NK-92 (cell line): ENCODE measurements around the gene SLC12A9.

Experiments
- DNase-seq: peaks from one replicate; lab custom pipeline; 2025; ENCODE audit not compliant: unreplicated experiment; lab: John Stamatoyannopoulos, UW

SLC12A9 gene

DNA sequence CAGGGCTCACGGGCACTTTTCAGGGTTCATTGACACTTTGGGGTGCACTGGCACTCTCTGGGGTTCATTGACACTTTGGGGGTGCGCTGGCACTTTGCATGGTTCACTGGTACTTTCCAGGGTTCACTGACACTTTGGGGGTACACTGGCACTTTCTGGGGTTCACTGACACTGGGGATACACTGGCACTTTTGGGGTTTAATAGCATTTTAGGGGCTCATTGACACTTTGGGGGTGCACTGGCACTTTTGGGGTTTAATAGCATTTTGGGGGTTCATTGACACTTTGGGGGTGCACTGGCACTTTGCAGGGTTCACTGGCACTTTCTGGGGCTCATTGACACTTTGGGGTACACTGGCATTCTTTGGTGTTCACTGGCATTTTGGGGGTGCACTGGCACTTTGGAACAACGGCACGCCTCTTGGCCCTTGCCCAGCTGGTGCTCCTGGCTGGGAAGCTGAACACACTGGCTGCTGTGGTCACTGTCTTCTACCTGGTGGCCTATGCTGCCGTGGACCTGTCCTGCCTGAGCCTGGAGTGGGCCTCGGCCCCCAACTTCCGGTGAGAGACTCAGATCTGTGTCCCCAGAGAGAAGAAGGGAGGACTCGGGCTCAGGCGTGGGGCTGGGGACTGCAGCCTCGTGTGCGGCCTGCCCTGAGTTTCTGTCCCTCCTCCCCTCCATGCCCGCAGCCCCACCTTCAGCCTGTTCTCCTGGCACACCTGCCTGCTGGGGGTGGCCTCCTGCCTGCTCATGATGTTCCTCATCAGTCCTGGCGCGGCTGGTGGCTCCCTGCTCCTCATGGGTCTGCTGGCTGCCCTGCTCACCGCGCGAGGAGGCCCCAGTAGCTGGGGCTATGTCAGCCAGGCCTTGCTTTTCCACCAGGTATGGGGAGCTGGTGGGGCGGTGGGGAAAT is 8.4 kb downstream of the SLC12A9 start:
- DNase-seq: no peak

DNA sequence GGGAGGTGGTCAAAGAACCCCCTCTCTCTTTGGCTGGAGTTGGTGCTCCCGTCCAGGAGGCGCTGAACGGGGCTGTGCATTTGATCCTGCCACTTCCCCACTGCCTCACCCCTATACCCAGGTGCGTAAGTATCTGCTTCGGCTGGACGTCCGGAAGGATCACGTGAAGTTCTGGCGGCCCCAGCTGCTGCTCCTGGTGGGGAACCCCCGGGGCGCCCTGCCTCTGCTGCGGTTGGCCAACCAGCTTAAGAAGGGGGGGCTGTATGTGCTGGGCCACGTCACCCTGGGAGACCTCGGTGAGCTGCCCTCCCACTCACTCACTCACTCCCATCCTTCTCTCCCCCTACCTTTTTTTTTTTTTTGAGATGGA is 9.1 kb downstream of the SLC12A9 start:
- no peak for DNase-seq

DNA sequence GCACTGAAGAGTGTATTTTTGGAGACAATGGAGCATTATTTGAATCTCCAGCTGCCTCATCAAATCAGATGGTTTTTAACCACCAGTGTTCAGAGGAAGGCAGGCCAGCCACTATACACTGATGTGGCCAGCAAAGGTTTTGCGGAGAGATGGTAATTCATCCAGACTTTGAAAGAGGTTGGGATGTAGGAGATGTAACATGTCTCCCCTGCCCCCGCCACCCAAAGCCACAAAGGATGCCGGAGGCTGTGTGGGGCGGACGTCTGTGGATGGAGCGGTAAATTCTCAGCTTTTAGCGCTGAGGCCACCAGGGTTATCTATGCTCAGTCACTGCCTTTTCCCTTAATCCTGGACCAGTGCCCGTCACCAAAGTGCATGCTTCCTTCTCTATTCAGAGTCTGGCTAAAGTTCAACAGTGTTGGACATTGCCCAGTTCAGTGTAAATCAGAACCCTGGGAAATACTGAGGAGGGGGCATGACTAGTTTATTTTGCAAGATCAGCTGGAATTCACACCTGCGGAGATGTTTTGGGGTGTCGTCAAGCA is 11.0 kb downstream of the SLC12A9 start:
- no peak for DNase-seq

DNA sequence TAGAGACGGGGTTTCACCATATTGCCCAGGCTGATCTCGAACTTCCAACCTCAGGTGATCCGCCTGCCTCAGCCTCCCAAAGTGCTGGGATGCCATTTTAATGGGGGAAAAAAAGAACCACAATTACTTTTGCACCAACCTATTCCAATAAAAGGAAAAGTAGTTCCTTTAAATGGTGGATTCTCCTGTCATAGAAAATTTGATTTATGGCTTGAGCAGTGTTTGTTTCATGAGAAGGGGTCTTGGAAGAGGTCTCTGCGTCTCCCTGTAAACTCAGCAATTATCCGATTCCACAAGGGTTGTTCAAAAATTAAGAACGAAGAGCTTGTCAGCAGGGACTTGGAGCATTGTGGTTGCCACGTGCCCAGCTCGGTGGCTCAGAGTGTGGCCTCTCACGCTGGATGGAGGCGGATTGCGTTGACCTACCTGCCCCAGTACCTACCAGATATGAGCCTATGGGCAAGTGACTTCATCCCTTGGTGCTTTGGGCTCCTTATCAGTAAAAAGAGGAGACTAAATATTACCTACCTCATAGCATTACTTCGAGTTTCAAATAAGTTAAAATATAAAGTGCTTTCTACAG is 11.8 kb downstream of the SLC12A9 start:
- no peak for DNase-seq

DNA sequence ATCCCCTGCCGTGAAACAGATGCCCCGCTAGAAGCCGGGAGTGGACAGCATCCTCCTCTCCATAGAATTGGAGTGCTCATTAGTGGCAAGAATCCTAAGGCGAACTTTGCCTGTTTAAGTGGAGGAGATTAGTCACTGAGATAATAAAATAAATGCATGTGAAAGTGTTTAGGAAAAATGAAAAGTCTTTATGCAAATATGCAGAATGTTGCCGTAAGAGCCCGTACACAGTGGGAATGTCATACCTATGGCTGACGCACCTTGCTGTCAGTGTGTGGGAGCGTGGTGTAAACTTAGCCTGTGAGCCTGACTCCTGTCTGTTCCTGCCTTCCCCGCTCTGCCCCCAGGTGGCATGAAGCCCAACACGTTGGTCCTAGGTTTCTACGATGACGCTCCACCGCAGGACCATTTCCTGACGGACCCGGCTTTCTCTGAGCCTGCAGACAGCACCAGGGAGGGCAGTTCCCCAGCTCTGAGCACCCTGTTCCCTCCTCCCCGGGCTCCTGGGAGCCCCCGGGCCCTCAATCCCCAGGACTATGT is 12.9 kb downstream of the SLC12A9 start:
- no peak for DNase-seq

DNA sequence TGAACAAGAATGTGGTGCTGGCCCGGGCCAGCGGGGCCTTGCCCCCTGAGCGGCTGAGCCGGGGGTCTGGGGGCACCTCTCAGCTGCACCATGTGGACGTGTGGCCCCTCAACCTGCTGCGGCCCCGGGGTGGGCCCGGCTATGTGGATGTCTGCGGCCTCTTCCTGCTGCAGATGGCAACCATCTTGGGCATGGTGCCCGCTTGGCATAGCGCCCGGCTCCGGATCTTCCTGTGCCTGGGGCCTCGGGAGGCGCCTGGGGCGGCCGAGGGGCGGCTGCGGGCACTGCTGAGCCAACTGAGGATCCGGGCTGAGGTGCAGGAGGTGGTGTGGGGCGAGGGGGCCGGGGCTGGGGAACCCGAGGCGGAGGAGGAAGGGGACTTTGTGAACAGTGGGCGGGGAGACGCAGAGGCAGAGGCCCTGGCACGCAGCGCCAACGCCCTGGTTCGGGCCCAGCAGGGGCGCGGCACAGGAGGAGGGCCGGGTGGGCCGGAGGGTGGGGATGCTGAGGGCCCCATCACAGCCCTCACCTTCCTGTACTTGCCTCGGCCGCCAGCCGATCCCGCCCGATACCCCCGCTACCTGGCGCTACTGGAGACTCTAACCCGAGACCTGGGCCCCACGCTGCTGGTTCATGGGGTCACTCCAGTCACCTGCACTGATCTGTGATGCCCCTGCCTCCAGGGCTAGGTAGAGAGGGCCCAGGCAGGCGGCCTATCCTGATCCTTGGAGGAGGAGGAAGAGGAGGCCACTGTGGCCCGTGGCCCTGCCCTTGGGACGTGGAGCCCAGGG is 13.6 kb downstream of the SLC12A9 start:
- no peak for DNase-seq

DNA sequence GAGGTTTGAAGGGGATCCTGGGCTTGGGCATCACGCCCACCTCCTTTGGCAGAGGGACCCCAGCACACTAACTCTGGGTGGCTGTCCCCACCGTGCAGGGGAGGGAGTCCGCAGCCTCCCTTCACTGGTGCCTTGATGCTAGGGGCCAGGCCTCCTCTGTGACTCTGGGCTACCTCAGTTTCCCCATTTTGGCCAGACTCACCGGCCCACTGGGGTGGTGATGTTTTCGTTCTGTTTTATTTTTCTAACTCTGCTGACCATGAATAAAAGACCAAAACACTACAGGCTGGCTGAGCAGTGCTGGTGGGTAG is 14.2 kb downstream of the SLC12A9 start:
- DNase-seq: no peak

DNA sequence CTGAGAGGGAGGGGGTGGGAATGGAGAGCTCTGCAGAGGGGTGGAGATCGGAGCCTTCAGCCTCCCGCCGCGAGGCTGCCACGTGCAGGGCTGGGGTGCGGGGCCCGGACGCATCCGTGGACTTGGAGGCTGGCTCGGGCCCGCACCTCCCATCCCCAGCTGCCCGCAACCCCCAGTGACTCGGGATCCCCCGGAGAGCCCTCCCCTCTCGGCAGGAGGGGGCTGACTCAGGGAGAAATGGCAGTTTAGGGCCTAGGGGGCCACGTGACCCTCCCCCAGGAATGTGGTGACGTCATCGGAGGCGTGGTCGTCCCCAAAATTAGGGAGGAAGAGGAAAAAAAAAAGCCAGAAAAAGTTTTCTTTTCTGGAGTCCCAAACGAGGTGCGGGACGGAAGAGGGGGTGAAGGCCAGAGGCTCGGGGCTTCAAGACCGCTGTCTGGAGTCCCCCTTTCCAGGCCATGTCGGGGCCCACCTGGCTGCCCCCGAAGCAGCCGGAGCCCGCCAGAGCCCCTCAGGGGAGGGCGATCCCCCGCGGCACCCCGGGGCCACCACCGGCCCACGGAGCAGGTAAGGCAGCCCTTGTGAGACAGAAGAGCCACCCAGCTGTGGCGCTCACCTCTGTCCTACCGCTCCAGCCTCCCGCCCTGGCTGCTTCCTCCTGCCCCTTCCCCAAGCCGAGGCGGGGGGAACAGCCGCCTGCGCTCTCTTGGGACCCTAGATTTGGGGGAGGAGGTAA is 14.7 kb downstream of the SLC12A9 start, which contains the start of gene TRIP6:
Gene TRIP6, plus strand, starts transcription at position 348 of the 736 bp plus-strand sequence. Its CDS starts 111 bp downstream, at position 459.
- no peak for DNase-seq

DNA sequence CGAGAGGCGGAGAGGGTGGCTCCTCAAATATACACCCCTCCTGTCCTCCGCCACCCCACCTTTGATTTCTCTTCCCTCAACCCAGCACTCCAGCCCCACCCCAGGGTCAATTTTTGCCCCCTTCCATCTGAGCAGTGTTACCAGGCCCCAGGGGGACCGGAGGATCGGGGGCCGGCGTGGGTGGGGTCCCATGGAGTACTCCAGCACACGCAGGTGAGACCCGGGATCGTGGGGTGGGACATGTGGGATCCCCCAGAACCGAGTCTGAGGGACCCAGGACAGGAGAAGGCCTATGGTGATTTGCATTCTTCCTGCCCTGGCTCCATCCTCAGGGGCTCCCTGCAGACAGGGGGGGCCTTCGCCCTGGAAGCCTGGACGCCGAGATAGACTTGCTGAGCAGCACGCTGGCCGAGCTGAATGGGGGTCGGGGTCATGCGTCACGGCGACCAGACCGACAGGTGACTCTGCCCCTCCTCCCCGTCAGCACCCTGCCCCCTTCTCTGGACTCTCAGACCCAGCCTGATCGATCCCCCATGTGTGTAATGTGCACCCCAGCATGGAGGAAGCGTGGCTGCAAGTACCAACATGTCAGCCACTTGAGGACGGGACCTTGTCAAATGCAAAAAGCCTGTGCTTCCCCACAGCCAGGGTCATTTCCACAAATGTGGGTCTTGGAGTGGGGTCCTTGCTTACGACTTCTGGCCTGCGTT is 15.4 kb downstream of the SLC12A9 start:
- no peak for DNase-seq

DNA sequence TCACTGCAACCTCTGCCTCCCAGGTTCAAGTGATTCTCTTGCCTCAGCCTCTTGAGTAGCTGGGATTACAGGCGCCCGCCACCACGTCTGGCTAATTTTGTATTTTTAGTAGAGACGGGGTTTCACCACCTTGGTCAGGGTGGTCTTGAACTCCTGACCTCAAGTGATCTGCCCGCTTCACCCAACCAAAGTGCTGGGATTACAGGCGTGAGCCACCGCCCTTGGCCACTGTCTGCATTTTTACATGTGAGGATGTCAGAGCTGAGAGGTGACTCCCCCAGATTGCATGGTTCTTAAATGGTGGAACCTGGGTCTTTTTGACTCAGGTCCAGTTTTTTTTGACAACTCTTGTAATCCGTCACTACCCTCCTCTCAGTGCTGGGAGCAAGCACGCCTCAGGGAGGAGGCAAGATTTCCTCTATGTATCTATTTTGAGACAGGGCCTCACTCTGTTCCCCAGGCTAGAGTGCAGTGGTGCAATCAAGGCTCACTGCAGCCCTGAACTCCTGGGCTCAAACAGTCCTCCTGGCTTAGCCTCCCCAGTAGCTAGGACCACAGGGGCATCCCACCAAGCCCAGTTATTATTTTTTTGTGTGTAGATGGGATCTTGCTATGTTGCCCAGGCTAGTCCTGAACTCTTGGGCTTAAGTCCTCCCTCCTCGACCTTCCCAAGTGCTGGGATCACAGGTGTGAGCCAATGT is 21.2 kb downstream of the SLC12A9 start:
- no peak for DNase-seq

DNA sequence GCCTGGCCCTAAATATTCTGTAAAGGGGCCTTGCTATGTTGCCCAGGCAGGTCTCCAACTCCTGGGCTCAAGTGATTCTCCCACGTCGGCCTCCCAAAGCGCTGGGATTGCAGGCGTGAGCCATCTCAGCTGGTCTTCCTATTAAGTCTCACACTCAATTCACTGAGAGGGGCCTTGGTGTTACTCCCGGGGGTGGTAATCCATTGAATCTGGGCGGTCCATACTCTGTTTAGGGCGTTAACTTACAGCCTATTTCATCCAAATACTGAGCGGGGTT is 21.7 kb downstream of the SLC12A9 start:
- DNase-seq: no peak

DNA sequence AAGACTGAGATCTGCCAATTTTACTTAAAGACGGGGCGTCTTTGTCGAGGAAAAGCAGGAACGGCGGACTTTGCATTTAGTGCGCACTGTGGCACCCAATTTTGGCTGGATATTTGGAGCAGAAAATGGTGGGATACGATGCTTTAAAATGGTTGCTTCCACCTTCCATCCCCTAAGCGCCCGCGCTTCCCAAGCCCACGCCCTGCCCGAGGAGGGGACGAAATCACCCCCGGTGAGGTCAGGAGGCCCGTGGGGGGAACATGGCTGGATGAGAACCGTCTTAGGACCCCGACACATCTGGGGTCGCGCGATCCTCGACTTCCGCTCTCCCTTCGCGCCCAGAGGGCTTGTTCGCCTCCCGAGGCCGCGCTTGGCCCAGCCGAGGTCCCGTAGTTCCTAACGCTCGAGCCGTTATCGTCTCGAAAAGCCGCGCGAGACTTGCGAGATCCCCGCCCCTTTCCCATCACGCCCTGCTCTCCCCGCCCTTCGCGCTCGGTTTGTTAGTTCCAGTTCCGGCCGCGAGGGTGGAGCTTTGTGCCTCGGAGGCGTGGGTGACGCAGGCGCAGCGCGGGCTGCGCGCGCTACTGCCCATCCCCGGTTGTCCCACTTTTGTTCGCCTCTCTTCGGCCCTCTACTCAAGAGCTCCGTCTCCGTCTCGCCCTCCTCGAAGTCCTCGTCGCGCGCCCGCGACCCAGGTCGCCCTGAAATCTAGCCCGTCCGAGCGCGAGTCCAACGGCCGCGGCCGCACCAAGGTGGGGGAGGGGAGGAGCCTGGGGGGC is 22.3 kb downstream of the SLC12A9 start, which contains the start of gene SRRT:
Gene SRRT, plus strand, starts transcription at position 527 of the 779 bp plus-strand sequence. CDS start 488 bp downstream, outside the sequence.
- DNase-seq: peak; percentile 94

DNA sequence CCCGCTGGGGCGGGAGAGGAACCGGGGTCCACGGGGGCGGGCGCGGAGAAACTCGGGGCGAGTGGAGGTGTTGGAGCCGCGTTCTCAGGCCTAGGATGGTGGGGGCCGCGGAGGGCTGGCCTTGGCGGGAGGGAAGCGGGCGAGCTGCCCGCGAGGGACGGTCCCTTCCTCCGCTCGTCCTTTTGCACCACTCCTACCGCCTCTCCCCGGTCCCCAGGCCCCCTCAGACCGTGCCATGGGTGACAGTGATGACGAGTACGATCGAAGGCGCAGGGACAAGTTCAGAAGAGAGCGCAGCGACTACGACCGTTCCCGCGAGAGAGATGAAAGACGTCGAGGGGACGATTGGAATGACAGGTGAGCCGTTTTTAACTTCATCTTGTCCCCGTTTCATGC is 22.8 kb downstream of the SLC12A9 start:
- DNase-seq: no peak

DNA sequence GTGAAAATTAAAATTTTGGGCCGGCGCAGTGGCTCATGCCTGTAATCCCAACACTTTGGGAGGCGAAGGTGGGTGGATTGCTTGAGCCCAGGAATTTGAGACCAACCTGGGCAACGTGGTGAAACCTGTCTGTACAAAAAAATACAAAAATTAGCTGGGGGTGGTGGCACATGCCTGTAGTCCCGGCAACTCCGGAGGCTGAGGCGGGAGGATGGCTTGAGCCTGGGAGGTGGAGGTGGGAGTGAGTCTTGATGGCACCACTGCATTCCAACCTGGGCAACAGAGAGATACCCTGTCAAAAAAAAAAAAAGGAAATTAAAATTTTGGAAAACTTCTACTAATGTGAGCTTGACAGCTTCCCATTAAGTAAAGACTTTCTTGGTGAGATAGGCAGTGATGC is 25.5 kb downstream of the SLC12A9 start:
- DNase-seq: no peak

DNA sequence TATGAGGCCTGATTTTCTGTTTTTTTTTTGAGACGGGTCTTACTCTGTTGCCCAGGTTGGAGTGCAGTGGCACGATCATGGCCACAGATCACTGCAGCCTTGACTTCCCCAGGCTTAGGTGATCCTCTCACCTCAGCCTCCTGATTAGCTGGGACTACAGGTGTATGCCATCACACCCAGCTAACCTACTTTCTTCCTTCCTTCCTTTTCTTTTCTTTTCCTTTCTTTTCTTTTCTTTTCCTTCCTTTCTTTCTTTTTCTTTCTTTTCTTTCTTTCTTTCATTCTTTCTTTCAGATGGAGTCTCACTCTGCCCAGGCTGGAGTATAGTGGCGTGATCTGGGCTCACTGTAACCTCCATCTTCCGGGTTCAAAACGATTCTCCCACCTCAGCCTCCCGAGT is 26.2 kb downstream of the SLC12A9 start:
- no peak for DNase-seq

DNA sequence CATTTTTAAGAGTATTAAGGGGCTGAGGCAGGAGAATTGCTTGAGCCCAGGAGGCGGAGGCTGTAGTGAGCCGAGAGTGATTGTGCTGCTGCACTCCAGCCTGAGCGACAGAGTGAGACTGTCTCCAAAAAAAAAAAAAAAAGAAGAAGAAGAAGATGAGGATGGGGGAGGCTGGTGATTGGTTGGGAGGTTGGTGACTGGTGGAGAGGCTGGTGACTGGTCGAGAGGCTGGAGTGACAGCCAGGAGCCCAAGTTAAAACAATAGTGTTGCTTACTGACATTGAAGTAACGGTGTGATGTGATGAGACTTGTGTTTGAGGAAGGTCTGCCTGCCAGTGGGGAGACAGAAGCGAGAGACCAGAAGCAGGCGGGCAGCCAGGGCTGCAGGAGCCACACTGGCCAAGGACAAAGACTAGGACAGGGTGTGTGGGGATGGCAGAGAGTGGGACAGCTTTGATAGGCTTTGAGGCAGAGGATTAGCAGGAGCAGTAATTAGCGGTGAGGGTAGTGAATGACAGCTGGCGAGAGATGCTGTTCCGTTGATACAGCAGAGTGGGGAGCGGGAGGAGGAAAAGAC is 27.3 kb downstream of the SLC12A9 start:
- no peak for DNase-seq

DNA sequence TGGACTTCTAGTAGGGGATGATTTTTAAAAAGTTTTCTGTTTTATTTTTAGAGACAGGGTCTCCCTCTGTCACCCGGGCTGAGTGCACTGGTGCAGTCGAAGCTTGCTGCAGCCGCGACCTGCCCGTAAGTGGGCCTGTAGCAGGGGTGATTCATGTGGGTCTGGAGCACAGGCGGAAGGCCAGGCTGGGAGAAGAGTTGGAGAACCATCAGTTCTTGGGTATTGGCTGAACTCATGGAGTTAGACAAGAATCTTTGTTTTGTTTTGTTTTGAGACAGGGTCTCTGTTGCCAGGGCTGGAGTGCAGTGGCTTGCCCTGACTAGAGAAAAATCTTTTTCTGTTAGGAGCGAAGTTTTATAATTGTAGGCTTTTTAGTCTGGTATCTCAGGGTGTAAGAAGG is 28.1 kb downstream of the SLC12A9 start:
- no peak for DNase-seq

DNA sequence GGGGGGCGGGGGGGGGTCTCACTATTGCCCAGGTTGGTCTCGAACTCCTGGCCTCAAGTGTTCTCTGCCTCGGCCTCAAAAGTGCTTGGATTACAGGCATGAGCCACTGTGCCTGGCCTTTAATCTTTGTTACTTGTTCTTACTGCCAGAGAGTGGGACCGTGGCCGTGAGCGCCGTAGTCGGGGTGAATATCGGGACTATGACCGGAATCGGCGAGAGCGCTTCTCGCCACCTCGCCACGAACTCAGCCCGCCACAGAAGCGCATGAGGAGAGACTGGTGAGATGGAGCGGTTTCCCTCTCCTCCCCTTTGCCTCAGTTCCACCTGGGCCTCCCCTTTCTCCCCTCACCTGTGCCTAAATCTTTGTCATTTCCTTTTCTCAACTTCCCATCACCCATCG is 28.6 kb downstream of the SLC12A9 start:
- no peak for DNase-seq
